Measurements from ENCODE around the gene VWCE.
"Not testable (repeated sequence)": the region's sequence is repeated elsewhere in the genome, so short reads cannot be mapped to it uniquely, and the experiment has no call there.

Gene VWCE

DNA sequence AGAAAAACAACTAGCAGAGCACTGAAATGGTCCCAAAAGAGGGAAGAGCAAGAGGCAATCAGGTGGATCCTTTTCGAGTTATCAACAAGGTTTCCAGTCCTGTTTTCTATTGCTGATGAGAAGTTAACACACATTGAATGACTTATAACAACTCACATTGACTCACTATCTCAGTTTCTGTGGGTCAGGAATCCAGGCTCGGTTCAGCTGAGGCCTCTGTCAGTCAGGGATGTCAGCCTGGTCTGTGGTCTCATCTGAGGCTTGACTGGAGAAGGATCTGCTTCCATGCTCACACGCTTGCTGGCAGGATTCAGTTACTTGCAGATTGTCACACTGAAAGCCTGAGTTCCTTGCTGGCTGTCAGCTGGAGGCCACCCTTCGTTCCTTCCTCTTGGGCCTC is 76.8 kb downstream of the VWCE start:
- not testable (repeated sequence) for H3K27me3 ChIP-seq (ENCODE audit: low read depth, low read length); H3K4me1 ChIP-seq (ENCODE audit: control insufficient read depth in 1 of 2, insufficient read depth in 2 of 2, low read length in 2 of 2); H3K36me3 ChIP-seq (ENCODE audit: control insufficient read depth in 1 of 2, insufficient read depth in 2 of 2, low read length in 2 of 2); H3K4me3 ChIP-seq (ENCODE audit: low read depth in 1 of 2, low read length in 2 of 2); H3K27ac ChIP-seq (ENCODE audit: low read length); H3K9me3 ChIP-seq (ENCODE audit: control insufficient read depth in 1 of 2, low read length in 2 of 2)

DNA sequence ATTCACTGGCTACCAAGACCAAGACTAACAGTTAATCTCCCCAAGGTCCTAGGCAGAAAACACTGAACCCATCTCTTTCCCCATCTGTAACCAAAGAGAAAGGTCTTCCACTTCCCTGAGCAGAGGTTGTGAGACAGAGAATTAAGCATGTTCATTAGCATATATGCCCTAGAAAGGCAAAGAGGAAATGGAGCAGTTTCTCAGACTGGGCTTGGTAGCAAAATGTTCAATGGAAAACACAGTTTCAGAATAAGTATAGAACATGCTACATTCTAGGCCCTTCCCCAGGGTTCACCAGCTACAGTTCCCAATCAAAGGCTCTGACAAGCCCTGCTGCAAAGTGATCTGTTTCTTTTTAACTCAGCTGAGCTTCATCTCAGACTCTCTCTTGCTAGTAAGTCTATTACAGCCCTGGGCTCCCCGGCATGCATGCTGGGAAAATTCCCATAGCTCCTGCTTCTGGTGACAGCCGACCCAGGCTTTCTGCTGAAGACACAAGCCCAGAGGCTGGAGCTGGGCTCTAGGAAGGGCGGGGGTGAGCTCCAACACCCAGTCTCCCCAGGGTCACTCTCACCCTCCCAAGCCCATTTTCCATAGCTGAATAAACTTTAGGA is 81.3 kb downstream of the VWCE start:
- H3K36me3 ChIP-seq (ENCODE audit: control insufficient read depth in 1 of 2, insufficient read depth in 2 of 2, low read length in 2 of 2); H3K9me3 ChIP-seq (ENCODE audit: control insufficient read depth in 1 of 2, low read length in 2 of 2); H3K4me1 ChIP-seq (ENCODE audit: control insufficient read depth in 1 of 2, insufficient read depth in 2 of 2, low read length in 2 of 2); H3K27ac ChIP-seq (ENCODE audit: low read length); H3K27me3 ChIP-seq (ENCODE audit: low read depth, low read length); H3K4me3 ChIP-seq (ENCODE audit: low read depth in 1 of 2, low read length in 2 of 2): not testable (repeated sequence)

DNA sequence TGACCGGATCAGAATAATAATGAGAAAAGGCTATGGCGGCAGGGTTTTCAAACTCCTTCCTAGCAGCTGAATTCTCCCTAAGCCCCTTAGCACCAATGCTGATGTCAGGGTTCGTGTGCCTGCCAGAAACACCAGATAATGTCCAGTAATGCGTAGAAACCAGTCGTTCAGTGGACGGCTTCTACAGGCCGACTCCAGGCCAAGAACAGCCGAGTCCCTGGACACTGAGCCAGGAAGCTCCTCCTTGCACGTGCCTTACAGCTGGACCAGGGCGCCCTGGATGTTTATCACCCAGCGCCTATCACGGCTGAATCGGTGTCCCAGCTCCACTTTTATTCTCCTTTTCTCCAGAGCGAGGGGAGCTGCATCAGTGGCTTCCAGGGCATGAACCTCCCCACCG is 82.9 kb downstream of the VWCE start:
- H3K27me3 ChIP-seq (ENCODE audit: low read depth, low read length); H3K27ac ChIP-seq (ENCODE audit: low read length); H3K9me3 ChIP-seq (ENCODE audit: control insufficient read depth in 1 of 2, low read length in 2 of 2); H3K4me3 ChIP-seq (ENCODE audit: low read depth in 1 of 2, low read length in 2 of 2); H3K4me1 ChIP-seq (ENCODE audit: control insufficient read depth in 1 of 2, insufficient read depth in 2 of 2, low read length in 2 of 2); H3K36me3 ChIP-seq (ENCODE audit: control insufficient read depth in 1 of 2, insufficient read depth in 2 of 2, low read length in 2 of 2): not testable (repeated sequence)

GRCh38 chr11:61211327-61211952 is 83.7 kb downstream of the VWCE start:
- H3K36me3 ChIP-seq (ENCODE audit: control insufficient read depth in 1 of 2, insufficient read depth in 2 of 2, low read length in 2 of 2); H3K27ac ChIP-seq (ENCODE audit: low read length); H3K27me3 ChIP-seq (ENCODE audit: low read depth, low read length); H3K4me3 ChIP-seq (ENCODE audit: low read depth in 1 of 2, low read length in 2 of 2); H3K4me1 ChIP-seq (ENCODE audit: control insufficient read depth in 1 of 2, insufficient read depth in 2 of 2, low read length in 2 of 2); H3K9me3 ChIP-seq (ENCODE audit: control insufficient read depth in 1 of 2, low read length in 2 of 2): not testable (repeated sequence)

- H3K4me1 ChIP-seq (ENCODE audit: control insufficient read depth in 1 of 2, insufficient read depth in 2 of 2, low read length in 2 of 2); H3K27ac ChIP-seq (ENCODE audit: low read length); H3K9me3 ChIP-seq (ENCODE audit: control insufficient read depth in 1 of 2, low read length in 2 of 2); H3K27me3 ChIP-seq (ENCODE audit: low read depth, low read length); H3K36me3 ChIP-seq (ENCODE audit: control insufficient read depth in 1 of 2, insufficient read depth in 2 of 2, low read length in 2 of 2); H3K4me3 ChIP-seq (ENCODE audit: low read depth in 1 of 2, low read length in 2 of 2): not testable (repeated sequence)
Observed at GRCh38 chr11:61210629-61211028, 84.5 kb downstream of the VWCE start.

Measured in muscle layer of duodenum (tissue), 2 donors.